K562 (cell line): ENCODE data around the gene CHST12.

Experiments used
- MEF2A ChIP-seq: IDR thresholded peaks from 2 replicates; pipeline ENCODE4 v1.6.1; 2011; ENCODE audit warnings: low read depth, mild to moderate bottlenecking, low read length, moderate library complexity; ENCODE audit not compliant: control insufficient read depth
- NFYB ChIP-seq: IDR thresholded peaks from 2 replicates; pipeline ENCODE4 v1.6.1; 2011; ENCODE audit warnings: mild to moderate bottlenecking, moderate library complexity; ENCODE audit not compliant: insufficient read length; ENCODE audit errors: extremely low read depth
- NR2C2 ChIP-seq, 2 experiments: fragments of 200-800 bp in 1 of 2; sonication (Bioruptor generic) in 1 of 2; sonication (generic) in 1 of 2; formaldehyde crosslinking in 1 of 2; IDR thresholded peaks; 2 replicates each; pipeline versions ENCODE4 v1.6.1 to v1.8.0; 2016 to 2022; ENCODE audit warnings: mild to moderate bottlenecking in 1 of 2, missing compliant biosample characterization in 1 of 2, missing genetic modification characterization in 1 of 2, missing genetic modification reagents in 1 of 2
- NRF1 ChIP-seq, 2 experiments: fragments of 450-650 bp; IDR thresholded peaks in 1 of 2; conservative IDR thresholded peaks in 1 of 2; 2 replicates each; pipeline ENCODE4 v1.6.1; 2014; ENCODE audit warnings: mild to moderate bottlenecking in 2 of 2
- PTRF ChIP-seq: fragments of 450-650 bp; IDR thresholded peaks from 2 replicates; pipeline ENCODE4 v1.6.1; 2016; ENCODE audit warnings: mild to moderate bottlenecking, missing genetic modification characterization, missing compliant biosample characterization
- RBM39 ChIP-seq: fragments of 200-400 bp; formaldehyde crosslinking; optimal IDR thresholded peaks from 2 replicates; pipeline ENCODE3; 2018; ENCODE audit warnings: low read depth, low read length
- TCF3 ChIP-seq: sonication (generic); formaldehyde crosslinking; IDR thresholded peaks from 2 replicates; pipeline ENCODE4 v1.4.0; 2020; ENCODE audit warnings: mild to moderate bottlenecking, missing genetic modification reagents
- ZFX ChIP-seq: sonication (generic); formaldehyde crosslinking; IDR thresholded peaks from 2 replicates; pipeline ENCODE4 v1.8.0; 2022; ENCODE audit warnings: mild to moderate bottlenecking, missing genetic modification reagents, moderate library complexity
- ZNF75A ChIP-seq: fragments of 450-650 bp; formaldehyde crosslinking; IDR thresholded peaks from 2 replicates; pipeline ENCODE4 v1.4.0; 2020; ENCODE audit warnings: mild to moderate bottlenecking
- TF ChIP-seq, protein P1 (sequence below): IDR thresholded peaks from 2 replicates; pipeline ENCODE4 v1.6.1; 2014; ENCODE audit warnings: antibody characterized with exemption
- TF ChIP-seq, protein P2 (sequence below), 2 experiments: fragments of 450-650 bp; IDR thresholded peaks; 2 replicates each; pipeline ENCODE4 v1.6.1; 2018; ENCODE audit warnings: mild to moderate bottlenecking in 2 of 2, low read depth in 1 of 2; ENCODE audit not compliant: partially characterized antibody in 2 of 2
- TF ChIP-seq, protein P3 (sequence below): sonication (generic); formaldehyde crosslinking; IDR thresholded peaks from 2 replicates; pipeline ENCODE4 v1.9.0; 2022; ENCODE audit warnings: mild to moderate bottlenecking, missing genetic modification reagents
- TF ChIP-seq, protein P4 (sequence below): fragments of 200-600 bp; sonication (generic); IDR thresholded peaks from one replicate; pipeline ENCODE4 v1.6.1; 2012; ENCODE audit warnings: mild to moderate bottlenecking, low read depth, low read length, inconsistent platforms
- TF ChIP-seq, protein P5 (sequence below): sonication (generic); formaldehyde crosslinking; IDR thresholded peaks from 2 replicates; pipeline ENCODE4 v1.8.1; 2023; ENCODE audit warnings: mild to moderate bottlenecking, missing genetic modification reagents, moderate library complexity

DNA sequence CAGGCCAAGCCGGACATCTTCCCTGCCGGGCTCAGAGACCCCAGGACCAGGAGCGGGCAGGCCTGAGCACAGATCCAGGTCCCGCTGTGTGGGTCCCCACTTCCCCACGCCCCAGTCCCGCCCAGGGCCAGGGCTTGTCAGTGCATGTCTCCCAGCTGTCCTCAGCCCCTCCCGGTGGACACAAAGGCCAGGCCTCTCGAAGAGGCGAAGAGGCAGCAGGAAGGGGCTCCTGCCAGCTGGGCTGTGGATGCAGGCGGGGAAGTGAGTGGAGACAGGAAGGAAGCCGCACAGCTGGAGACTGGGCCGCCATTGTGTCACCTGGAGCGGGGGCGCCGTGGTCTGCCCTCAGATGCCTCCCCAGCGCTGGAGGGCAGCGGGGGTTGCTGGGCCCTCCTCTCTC lies 68.0 kb downstream of the CHST12 start:
- TF ChIP-seq, protein P1, sequence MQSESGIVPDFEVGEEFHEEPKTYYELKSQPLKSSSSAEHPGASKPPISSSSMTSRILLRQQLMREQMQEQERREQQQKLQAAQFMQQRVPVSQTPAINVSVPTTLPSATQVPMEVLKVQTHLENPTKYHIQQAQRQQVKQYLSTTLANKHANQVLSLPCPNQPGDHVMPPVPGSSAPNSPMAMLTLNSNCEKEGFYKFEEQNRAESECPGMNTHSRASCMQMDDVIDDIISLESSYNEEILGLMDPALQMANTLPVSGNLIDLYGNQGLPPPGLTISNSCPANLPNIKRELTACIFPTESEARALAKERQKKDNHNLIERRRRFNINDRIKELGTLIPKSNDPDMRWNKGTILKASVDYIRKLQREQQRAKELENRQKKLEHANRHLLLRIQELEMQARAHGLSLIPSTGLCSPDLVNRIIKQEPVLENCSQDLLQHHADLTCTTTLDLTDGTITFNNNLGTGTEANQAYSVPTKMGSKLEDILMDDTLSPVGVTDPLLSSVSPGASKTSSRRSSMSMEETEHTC, result no peak
- no peak for TF ChIP-seq NFYB
- TF ChIP-seq, protein P2, sequence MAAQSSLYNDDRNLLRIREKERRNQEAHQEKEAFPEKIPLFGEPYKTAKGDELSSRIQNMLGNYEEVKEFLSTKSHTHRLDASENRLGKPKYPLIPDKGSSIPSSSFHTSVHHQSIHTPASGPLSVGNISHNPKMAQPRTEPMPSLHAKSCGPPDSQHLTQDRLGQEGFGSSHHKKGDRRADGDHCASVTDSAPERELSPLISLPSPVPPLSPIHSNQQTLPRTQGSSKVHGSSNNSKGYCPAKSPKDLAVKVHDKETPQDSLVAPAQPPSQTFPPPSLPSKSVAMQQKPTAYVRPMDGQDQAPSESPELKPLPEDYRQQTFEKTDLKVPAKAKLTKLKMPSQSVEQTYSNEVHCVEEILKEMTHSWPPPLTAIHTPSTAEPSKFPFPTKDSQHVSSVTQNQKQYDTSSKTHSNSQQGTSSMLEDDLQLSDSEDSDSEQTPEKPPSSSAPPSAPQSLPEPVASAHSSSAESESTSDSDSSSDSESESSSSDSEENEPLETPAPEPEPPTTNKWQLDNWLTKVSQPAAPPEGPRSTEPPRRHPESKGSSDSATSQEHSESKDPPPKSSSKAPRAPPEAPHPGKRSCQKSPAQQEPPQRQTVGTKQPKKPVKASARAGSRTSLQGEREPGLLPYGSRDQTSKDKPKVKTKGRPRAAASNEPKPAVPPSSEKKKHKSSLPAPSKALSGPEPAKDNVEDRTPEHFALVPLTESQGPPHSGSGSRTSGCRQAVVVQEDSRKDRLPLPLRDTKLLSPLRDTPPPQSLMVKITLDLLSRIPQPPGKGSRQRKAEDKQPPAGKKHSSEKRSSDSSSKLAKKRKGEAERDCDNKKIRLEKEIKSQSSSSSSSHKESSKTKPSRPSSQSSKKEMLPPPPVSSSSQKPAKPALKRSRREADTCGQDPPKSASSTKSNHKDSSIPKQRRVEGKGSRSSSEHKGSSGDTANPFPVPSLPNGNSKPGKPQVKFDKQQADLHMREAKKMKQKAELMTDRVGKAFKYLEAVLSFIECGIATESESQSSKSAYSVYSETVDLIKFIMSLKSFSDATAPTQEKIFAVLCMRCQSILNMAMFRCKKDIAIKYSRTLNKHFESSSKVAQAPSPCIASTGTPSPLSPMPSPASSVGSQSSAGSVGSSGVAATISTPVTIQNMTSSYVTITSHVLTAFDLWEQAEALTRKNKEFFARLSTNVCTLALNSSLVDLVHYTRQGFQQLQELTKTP (IDR thresholded peaks at IDR 0.05; ENCODE audit: low read depth in 1 of 2, partially characterized antibody in 2 of 2), result no peak
- TF ChIP-seq NR2C2 (CRISPR knock-in tag; IDR thresholded peaks at IDR 0.05), result no peak
- TF ChIP-seq NR2C2 (tag; IDR thresholded peaks at IDR 0.05), result no peak
- no peak for TF ChIP-seq ZNF75A (CRISPR knock-in tag)
- TF ChIP-seq, protein P3, sequence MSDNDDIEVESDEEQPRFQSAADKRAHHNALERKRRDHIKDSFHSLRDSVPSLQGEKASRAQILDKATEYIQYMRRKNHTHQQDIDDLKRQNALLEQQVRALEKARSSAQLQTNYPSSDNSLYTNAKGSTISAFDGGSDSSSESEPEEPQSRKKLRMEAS (CRISPR knock-in tag), result no peak
- TF ChIP-seq TCF3, result no peak
- no peak for TF ChIP-seq NRF1 (conservative IDR thresholded peaks at IDR 0.05 in 1 of 2, IDR thresholded peaks at IDR 0.05 in 1 of 2)
- no peak for TF ChIP-seq RBM39
- TF ChIP-seq, protein P4, sequence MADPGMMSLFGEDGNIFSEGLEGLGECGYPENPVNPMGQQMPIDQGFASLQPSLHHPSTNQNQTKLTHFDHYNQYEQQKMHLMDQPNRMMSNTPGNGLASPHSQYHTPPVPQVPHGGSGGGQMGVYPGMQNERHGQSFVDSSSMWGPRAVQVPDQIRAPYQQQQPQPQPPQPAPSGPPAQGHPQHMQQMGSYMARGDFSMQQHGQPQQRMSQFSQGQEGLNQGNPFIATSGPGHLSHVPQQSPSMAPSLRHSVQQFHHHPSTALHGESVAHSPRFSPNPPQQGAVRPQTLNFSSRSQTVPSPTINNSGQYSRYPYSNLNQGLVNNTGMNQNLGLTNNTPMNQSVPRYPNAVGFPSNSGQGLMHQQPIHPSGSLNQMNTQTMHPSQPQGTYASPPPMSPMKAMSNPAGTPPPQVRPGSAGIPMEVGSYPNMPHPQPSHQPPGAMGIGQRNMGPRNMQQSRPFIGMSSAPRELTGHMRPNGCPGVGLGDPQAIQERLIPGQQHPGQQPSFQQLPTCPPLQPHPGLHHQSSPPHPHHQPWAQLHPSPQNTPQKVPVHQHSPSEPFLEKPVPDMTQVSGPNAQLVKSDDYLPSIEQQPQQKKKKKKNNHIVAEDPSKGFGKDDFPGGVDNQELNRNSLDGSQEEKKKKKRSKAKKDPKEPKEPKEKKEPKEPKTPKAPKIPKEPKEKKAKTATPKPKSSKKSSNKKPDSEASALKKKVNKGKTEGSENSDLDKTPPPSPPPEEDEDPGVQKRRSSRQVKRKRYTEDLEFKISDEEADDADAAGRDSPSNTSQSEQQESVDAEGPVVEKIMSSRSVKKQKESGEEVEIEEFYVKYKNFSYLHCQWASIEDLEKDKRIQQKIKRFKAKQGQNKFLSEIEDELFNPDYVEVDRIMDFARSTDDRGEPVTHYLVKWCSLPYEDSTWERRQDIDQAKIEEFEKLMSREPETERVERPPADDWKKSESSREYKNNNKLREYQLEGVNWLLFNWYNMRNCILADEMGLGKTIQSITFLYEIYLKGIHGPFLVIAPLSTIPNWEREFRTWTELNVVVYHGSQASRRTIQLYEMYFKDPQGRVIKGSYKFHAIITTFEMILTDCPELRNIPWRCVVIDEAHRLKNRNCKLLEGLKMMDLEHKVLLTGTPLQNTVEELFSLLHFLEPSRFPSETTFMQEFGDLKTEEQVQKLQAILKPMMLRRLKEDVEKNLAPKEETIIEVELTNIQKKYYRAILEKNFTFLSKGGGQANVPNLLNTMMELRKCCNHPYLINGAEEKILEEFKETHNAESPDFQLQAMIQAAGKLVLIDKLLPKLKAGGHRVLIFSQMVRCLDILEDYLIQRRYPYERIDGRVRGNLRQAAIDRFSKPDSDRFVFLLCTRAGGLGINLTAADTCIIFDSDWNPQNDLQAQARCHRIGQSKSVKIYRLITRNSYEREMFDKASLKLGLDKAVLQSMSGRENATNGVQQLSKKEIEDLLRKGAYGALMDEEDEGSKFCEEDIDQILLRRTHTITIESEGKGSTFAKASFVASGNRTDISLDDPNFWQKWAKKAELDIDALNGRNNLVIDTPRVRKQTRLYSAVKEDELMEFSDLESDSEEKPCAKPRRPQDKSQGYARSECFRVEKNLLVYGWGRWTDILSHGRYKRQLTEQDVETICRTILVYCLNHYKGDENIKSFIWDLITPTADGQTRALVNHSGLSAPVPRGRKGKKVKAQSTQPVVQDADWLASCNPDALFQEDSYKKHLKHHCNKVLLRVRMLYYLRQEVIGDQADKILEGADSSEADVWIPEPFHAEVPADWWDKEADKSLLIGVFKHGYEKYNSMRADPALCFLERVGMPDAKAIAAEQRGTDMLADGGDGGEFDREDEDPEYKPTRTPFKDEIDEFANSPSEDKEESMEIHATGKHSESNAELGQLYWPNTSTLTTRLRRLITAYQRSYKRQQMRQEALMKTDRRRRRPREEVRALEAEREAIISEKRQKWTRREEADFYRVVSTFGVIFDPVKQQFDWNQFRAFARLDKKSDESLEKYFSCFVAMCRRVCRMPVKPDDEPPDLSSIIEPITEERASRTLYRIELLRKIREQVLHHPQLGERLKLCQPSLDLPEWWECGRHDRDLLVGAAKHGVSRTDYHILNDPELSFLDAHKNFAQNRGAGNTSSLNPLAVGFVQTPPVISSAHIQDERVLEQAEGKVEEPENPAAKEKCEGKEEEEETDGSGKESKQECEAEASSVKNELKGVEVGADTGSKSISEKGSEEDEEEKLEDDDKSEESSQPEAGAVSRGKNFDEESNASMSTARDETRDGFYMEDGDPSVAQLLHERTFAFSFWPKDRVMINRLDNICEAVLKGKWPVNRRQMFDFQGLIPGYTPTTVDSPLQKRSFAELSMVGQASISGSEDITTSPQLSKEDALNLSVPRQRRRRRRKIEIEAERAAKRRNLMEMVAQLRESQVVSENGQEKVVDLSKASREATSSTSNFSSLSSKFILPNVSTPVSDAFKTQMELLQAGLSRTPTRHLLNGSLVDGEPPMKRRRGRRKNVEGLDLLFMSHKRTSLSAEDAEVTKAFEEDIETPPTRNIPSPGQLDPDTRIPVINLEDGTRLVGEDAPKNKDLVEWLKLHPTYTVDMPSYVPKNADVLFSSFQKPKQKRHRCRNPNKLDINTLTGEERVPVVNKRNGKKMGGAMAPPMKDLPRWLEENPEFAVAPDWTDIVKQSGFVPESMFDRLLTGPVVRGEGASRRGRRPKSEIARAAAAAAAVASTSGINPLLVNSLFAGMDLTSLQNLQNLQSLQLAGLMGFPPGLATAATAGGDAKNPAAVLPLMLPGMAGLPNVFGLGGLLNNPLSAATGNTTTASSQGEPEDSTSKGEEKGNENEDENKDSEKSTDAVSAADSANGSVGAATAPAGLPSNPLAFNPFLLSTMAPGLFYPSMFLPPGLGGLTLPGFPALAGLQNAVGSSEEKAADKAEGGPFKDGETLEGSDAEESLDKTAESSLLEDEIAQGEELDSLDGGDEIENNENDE, result no peak
- TF ChIP-seq, protein P5, sequence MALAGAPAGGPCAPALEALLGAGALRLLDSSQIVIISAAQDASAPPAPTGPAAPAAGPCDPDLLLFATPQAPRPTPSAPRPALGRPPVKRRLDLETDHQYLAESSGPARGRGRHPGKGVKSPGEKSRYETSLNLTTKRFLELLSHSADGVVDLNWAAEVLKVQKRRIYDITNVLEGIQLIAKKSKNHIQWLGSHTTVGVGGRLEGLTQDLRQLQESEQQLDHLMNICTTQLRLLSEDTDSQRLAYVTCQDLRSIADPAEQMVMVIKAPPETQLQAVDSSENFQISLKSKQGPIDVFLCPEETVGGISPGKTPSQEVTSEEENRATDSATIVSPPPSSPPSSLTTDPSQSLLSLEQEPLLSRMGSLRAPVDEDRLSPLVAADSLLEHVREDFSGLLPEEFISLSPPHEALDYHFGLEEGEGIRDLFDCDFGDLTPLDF (CRISPR knock-in tag), result no peak
- TF ChIP-seq ZFX (CRISPR knock-in tag), result no peak
- TF ChIP-seq MEF2A, result no peak
- TF ChIP-seq PTRF (tag), result no peak
